Measurements from ENCODE around the gene SSH2.
A peak's percentile ranks its signal among the peaks of the same experiment; 100 is the strongest.

The SSH2 gene

DNA sequence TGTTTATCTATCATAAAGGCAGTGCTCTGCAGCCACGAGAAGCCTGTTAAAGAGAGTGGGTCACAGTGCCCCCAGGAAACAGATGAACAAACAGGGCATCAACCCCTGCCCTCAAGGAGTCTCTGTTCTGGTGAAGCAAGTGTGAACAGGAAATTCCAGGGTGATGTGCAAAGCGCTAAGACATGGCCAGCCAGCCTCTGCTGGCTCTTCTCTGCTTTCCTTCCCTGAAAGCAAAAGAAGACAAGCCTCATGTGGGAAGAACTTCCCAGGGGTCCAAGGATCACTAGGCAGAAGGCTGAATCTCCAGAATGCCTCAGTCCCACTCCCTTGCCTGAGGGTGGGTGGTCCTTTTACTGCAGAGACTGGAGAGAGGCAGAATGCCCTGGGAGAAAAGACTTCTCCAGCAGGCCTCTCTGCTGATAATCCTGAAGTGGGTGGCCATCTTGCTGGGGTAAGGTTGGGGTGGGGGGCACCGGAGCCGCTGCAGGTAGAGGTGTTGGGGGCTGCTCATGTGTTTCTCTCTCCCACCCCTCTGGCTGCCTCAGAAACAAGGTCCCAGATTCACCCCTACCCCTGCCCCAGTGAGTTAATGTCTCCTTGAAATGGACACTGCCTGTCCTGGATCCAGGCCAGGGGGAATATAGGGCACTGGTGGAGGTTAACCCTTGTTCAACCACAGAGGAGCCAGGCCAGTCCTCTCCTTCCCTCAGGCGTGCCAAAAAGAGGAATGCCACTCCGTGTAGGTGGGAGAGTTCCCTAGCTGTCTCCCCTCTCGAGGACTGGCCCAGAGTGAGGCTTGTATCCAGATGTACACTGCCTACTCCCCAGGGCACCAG lies 334.7 kb downstream of the SSH2 start:
- no peaks in the 10 kb centered on the region for H3K27me3 Mint-ChIP-seq
- DNase-seq: no peak
- peak overlapping the region; percentile 77 for H3K4me3 Mint-ChIP-seq
- no peak overlapping the region for H3K27ac Mint-ChIP-seq
- ATAC-seq: no peak
- H3K9me3 Mint-ChIP-seq: no peaks in the 10 kb centered on the region
- no peaks in the 10 kb centered on the region for H3K36me3 Mint-ChIP-seq (ENCODE audit: low read depth)
- H3K4me1 Mint-ChIP-seq: peaks cover 33% of the 10 kb centered on the region

GRCh38 chr17:29594519-29595090 lies 335.4 kb downstream of the SSH2 start:
- Mint-ChIP-seq H3K27ac (no peak overlapping the region), H3K27me3 (no peaks in the 10 kb centered on the region), H3K9me3 (no peaks in the 10 kb centered on the region), H3K4me1 (peaks cover 38% of the 10 kb centered on the region), H3K4me3 (peak overlapping the region; percentile 77), H3K36me3 (ENCODE audit: low read depth) (no peaks in the 10 kb centered on the region)
- no peak for ATAC-seq
- no peak for DNase-seq

- Mint-ChIP-seq H3K4me3 (peak overlapping the region; percentile 77), H3K27me3 (no peaks in the 10 kb centered on the region), H3K27ac (no peak overlapping the region), H3K4me1 (peaks cover 38% of the 10 kb centered on the region), H3K9me3 (no peaks in the 10 kb centered on the region), H3K36me3 (ENCODE audit: low read depth) (no peaks in the 10 kb centered on the region)
- ATAC-seq: no peak
- peak; percentile 37 for DNase-seq
Observed at GRCh38 chr17:29593591-29594518, 336.2 kb downstream of the SSH2 start.

GRCh38 chr17:29592850-29593551 lies 337.0 kb downstream of the SSH2 start, which contains the start of gene ANKRD13B:
Gene ANKRD13B (plus strand): TSS chr17:29593132. CDS start chr17:29593622, 490 bp downstream.
- peaks cover 41% of the 10 kb centered on the region for H3K4me1 Mint-ChIP-seq
- no peaks in the 10 kb centered on the region for H3K27me3 Mint-ChIP-seq
- ATAC-seq: no peak
- H3K9me3 Mint-ChIP-seq: no peaks in the 10 kb centered on the region
- H3K36me3 Mint-ChIP-seq (ENCODE audit: low read depth): peaks cover 2% of the 10 kb centered on the region
- peak within 1 kb of the TSS; percentile 77 for H3K4me3 Mint-ChIP-seq
- peak within 1 kb of the TSS; percentile 59 for H3K27ac Mint-ChIP-seq
- DNase-seq: peak; percentile 61

DNA sequence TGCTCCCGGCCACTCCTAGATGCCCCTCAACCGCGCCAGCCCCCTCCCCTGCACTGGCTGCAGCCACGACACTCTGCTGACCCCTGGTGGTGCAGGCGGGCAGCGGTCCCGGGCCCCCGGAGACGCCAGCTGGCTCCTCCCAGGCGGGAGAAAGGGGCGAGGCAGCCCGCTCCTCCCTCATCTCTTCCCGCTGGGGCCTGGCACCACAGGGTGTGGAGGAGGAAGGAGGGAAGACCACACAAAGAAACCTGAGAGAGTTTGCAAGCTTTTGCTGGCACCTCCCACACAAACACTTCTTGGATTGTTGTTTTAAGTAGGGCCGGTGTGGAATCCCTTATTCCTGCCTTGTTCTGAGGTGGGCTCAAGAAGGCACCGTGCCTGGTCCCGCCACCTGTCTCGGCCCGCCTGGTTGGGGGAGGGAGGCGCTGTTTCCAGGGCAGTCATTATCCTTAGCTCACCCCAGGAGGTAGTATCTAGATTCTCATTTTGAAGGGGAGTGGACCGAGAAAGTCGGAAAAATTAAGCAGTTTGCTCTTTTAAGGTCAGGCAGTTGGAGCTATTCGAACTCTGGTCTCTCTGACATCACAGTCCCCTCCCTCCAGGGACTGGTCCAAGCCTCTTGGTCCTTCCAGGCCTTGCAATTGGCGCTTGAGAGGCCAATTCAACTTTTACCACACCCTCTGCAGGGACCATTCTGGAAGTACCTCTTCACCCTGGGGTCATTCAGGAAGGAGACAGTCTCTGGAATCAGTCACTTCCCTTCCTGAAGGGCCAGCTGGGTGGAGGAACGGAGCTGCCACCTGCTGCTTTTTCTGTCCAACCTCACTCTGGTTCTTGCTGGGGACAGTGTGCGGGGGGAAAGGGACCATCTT lies 338.1 kb downstream of the SSH2 start:
- Mint-ChIP-seq H3K4me3 (peak overlapping the region; percentile 71), H3K36me3 (ENCODE audit: low read depth) (peaks cover 2% of the 10 kb centered on the region), H3K9me3 (no peaks in the 10 kb centered on the region), H3K27me3 (no peaks in the 10 kb centered on the region), H3K27ac (peak overlapping the region; percentile 59), H3K4me1 (peaks cover 51% of the 10 kb centered on the region)
- ATAC-seq (peak; percentile 42), DNase-seq (peak; percentile 92)

GRCh38 chr17:29591146-29591736 lies 338.8 kb downstream of the SSH2 start:
- H3K4me3 Mint-ChIP-seq: peak overlapping the region; percentile 71
- ATAC-seq: peak; percentile 5
- H3K4me1 Mint-ChIP-seq: peaks cover 59% of the 10 kb centered on the region
- no peaks in the 10 kb centered on the region for H3K9me3 Mint-ChIP-seq
- peak overlapping the region; percentile 89 for H3K27ac Mint-ChIP-seq
- peaks cover 2% of the 10 kb centered on the region for H3K36me3 Mint-ChIP-seq (ENCODE audit: low read depth)
- DNase-seq: peak; percentile 62
- H3K27me3 Mint-ChIP-seq: no peaks in the 10 kb centered on the region

- DNase-seq: peak; percentile 27
- Mint-ChIP-seq H3K36me3 (ENCODE audit: low read depth) (peaks cover 2% of the 10 kb centered on the region), H3K9me3 (no peaks in the 10 kb centered on the region), H3K4me1 (peaks cover 65% of the 10 kb centered on the region), H3K27ac (peak overlapping the region; percentile 89), H3K4me3 (peak overlapping the region; percentile 86), H3K27me3 (no peaks in the 10 kb centered on the region)
- no peak for ATAC-seq
Observed at GRCh38 chr17:29590411-29591145, 339.4 kb downstream of the SSH2 start.

DNA sequence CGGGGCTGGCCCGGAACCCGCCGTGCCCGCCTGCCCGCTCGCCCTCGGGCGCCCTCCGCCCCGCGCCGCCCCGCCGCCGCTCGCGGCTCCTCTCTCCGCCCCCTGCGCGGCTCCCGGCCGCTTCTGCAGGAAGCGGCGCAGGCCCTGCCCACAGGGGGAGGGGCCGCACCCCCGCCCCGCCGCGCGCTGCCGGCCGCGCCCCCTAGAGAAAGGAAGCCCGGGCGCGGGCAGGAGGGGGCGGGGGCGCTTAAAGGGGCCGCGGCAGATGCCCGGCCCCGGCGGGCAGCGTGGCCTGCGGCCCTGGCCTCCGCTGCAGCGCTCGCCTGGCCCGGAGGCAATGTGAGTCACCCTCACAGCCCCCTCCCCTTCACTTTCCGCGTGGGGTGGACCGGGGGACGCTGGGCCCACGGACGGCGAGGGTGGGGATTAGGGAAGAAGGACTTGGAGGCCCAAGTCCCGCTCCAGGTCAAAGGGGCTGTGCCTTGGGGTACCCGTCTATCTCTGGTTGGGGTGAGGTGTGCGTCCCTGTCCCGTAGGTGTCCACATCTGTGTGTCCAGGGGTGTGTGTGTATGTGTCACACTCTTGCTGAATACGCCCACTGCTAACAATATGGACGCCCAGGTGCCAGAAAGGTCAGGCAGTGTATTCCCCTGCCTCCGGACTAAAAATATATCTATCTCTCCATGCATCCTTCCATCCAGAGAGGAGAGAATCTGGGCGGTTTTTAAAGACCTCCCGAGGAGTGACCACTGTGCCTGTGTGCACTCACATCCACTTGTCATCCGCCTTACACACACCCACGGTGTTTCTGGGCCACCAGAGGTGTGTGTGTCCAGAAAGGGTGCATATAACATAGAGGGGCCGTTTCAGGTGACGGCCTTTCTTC lies 340.3 kb downstream of the SSH2 start, which contains the start of gene GIT1:
Gene GIT1, minus strand, starts transcription at position 125 of the 887 bp plus-strand sequence. CDS start 270 bp downstream, outside the sequence.
- Mint-ChIP-seq H3K36me3 (ENCODE audit: low read depth) (peaks cover 2% of the 10 kb centered on the region), H3K4me3 (peak within 1 kb of the TSS; percentile 93), H3K27me3 (no peaks in the 10 kb centered on the region), H3K4me1 (peaks cover 74% of the 10 kb centered on the region), H3K9me3 (no peaks in the 10 kb centered on the region), H3K27ac (peak within 1 kb of the TSS; percentile 89)
- ATAC-seq (peak; percentile 58), DNase-seq (peak; percentile 83)

DNA sequence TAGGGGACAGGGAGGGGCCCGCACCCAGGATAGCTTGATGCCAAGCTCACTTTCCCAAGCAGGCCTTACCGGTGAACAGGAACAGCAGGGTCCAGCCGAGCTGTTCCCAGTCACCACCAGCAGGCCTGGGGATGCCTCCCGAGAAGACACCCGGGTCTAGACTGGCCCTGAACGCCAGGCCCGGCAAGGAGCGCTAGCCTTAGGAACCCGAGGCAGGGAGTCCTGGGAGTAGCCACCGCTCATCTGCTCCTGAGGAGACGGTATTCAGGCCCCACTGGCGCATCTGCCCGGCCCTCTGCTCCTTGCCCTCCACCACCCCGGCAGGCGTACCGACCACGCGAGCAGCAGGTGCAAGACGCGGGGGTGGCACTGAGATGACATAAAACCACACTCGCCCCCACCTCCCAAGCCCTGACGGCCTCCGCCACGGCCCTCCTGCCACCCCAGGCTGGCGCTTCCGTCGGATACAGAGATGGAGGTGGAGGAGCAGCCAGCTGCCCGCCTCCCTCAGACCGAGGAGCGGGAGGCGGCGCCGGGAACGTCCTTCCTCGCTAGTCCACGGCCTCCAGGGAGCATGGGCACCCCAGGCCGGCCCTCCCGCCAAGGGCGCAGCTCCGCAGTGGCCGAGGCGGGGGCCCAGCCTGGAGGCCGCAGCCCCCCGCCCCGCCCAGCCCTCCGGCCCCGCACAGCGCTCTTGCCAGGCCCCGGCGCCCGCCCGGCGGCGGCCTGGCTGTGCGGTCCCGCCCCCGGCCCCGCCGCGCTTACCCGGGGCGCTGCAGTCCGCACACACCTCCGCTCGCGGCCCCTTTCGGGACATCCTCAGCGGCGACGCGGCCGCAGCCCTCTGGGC lies 341.2 kb downstream of the SSH2 start:
- Mint-ChIP-seq H3K36me3 (ENCODE audit: low read depth) (peaks cover 3% of the 10 kb centered on the region), H3K4me3 (peak overlapping the region; percentile 93), H3K9me3 (no peaks in the 10 kb centered on the region), H3K27ac (peak overlapping the region; percentile 85), H3K27me3 (no peaks in the 10 kb centered on the region), H3K4me1 (peaks cover 77% of the 10 kb centered on the region)
- peak; percentile 50 for DNase-seq
- ATAC-seq: peak; percentile 3

- Mint-ChIP-seq H3K36me3 (ENCODE audit: low read depth) (peaks cover 7% of the 10 kb centered on the region), H3K9me3 (no peaks in the 10 kb centered on the region), H3K27ac (peak overlapping the region; percentile 85), H3K4me3 (peak overlapping the region; percentile 93), H3K27me3 (no peaks in the 10 kb centered on the region), H3K4me1 (peaks cover 77% of the 10 kb centered on the region)
- DNase-seq (no peak), ATAC-seq (no peak)
Observed at GRCh38 chr17:29588017-29588561, 341.9 kb downstream of the SSH2 start.

DNA sequence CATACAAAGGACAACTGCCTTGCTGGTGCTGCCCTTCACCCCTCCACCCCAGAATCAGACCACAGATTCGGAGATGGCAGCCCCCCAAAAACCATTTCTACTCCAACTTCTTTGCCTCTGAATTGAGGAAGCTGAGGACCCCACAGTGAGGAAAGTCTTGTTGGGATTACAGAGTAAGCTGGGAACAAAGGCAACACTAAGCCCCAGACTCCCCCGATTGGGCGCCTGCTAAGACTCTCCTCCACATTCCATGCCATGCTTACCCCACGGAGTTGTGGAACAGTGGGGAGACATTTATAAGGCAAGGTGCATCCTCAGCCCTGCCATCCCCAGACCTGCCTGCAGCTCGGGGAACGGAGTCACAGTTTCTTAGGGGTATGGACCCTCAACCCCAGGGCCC lies 342.4 kb downstream of the SSH2 start:
- H3K4me3 Mint-ChIP-seq: peak overlapping the region; percentile 93
- H3K36me3 Mint-ChIP-seq (ENCODE audit: low read depth): peaks cover 12% of the 10 kb centered on the region
- no peak for ATAC-seq
- no peaks in the 10 kb centered on the region for H3K27me3 Mint-ChIP-seq
- DNase-seq: no peak
- H3K9me3 Mint-ChIP-seq: no peaks in the 10 kb centered on the region
- H3K4me1 Mint-ChIP-seq: peaks cover 74% of the 10 kb centered on the region
- H3K27ac Mint-ChIP-seq: peak overlapping the region; percentile 85
